ENCODE data around the gene PC.
A peak's percentile ranks its signal among the peaks of the same experiment; 100 is the strongest.

The PC gene

DNA sequence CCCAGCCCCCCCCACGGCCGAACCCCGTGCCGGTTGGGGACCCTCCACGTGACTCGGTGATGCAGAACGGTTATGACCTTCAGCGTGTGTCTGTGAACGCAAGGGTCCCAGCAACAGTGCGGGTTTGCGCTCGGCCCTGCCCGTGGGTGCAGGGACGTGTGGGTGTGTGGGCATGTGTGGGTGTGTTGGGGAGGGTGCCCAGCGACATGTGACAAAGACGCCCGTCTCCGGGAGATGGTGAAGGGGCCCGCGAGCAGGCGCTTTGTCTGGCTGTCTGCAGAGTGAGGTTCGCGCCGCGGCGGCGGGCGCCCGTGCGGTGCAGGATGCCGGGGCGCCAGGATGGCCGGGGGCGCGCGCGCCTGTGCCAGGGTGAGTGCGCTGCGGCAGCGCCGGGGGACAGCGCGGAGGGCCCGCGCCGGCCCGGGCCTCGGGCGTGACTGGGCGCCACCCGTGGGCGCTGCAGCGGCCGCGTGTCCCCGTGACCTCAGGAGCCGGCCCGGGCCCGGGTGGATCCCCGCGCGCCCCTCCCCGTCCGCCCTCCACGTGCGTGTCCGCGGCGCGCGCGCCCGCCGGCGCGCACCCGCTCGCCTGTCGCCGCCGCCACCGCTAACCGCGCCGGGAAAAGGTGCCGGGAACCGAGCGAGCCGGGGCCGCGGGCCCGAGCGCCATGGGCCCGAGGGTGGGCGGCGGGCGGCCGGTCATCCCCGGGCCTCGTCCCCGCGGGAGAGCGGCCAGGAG is 101.5 kb downstream of the PC start, which contains the start of gene LRFN4:
LRFN4 (plus strand) TSS at position 569 of the 738 bp plus-strand sequence. CDS start 681 bp downstream, outside the sequence.
- no peak for TF ChIP-seq YY1 (IDR thresholded peaks at IDR 0.05; ENCODE audit: low read depth)
- peak; percentile 96 for TF ChIP-seq EGR1 (IDR thresholded peaks at IDR 0.05)
- no peak for TF ChIP-seq RAD21 (IDR thresholded peaks at IDR 0.05; ENCODE audit: low read depth)
- TF ChIP-seq TEAD4 (IDR thresholded peaks at IDR 0.05), result peak; percentile 14
- TF ChIP-seq CEBPB (IDR thresholded peaks at IDR 0.05), result no peak
- no peak for TF ChIP-seq NFIC (IDR thresholded peaks at IDR 0.05)
- peak; percentile 86 for TF ChIP-seq USF1 (IDR thresholded peaks at IDR 0.05)
- no peak for TF ChIP-seq CREB1 (IDR thresholded peaks at IDR 0.05; ENCODE audit: low read depth)
- no peak for TF ChIP-seq EP300 (IDR thresholded peaks at IDR 0.05; ENCODE audit: borderline replicate concordance)
- no peak for TF ChIP-seq FOXM1 (IDR thresholded peaks at IDR 0.05; ENCODE audit: borderline replicate concordance, low read depth)
- peak; percentile 73; the same call in 1 of the 2 replicates for TF ChIP-seq ZBTB7A (IDR thresholded peaks at IDR 0.05; ENCODE audit: low read depth)
- TF ChIP-seq, protein P1, sequence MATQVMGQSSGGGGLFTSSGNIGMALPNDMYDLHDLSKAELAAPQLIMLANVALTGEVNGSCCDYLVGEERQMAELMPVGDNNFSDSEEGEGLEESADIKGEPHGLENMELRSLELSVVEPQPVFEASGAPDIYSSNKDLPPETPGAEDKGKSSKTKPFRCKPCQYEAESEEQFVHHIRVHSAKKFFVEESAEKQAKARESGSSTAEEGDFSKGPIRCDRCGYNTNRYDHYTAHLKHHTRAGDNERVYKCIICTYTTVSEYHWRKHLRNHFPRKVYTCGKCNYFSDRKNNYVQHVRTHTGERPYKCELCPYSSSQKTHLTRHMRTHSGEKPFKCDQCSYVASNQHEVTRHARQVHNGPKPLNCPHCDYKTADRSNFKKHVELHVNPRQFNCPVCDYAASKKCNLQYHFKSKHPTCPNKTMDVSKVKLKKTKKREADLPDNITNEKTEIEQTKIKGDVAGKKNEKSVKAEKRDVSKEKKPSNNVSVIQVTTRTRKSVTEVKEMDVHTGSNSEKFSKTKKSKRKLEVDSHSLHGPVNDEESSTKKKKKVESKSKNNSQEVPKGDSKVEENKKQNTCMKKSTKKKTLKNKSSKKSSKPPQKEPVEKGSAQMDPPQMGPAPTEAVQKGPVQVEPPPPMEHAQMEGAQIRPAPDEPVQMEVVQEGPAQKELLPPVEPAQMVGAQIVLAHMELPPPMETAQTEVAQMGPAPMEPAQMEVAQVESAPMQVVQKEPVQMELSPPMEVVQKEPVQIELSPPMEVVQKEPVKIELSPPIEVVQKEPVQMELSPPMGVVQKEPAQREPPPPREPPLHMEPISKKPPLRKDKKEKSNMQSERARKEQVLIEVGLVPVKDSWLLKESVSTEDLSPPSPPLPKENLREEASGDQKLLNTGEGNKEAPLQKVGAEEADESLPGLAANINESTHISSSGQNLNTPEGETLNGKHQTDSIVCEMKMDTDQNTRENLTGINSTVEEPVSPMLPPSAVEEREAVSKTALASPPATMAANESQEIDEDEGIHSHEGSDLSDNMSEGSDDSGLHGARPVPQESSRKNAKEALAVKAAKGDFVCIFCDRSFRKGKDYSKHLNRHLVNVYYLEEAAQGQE (IDR thresholded peaks at IDR 0.05; ENCODE audit: low read depth), result no peak
- TF ChIP-seq, protein P2, sequence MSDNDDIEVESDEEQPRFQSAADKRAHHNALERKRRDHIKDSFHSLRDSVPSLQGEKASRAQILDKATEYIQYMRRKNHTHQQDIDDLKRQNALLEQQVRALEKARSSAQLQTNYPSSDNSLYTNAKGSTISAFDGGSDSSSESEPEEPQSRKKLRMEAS (IDR thresholded peaks at IDR 0.05), result peak; percentile 71
- no peak for TF ChIP-seq TAF1 (IDR thresholded peaks at IDR 0.05; ENCODE audit: low read depth)

DNA sequence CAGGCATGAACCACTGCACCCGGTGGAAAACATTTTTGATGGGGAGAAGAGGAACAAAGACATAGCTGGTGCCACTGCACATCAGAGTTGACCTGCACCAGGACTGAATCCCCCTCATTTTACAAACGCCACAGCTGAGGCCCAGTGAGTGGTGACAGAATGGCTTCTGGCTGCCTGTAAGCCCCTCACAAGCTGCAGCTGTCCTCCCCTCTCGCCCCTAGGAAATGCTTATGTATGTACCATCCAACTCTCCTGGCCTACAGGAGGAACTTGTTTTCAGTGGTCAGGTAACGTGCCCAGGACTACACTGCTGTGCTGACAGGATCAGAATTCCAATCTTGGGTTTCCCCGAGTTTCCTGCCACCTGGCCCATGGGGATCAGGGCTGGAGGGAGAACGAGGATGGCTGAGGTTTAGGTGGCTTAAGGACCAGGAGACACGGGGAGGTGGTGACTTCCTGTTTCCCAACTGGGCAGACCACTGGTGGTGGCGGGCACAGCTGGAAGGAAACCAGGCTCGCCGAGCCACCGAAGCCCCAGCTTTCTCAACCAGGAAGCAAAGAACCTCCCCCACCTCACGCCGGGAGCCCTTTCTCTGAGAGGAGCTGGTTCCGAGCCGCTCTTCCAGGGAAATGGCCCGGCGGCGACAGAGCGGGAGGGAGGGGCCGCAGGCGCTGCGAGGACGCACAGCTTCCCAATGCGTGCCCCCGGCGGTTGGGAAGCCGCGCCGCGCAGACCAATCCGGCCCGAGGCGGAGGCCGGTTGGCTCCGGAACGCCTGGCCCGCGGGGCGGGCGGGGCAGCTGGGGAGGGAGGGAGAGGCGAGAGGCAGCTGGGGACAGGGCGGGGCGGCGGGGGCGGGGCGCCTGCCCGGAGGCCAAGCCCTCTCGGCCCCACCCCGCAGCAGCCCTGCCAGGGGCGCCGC is 102.3 kb downstream of the PC start:
- TF ChIP-seq ZBTB7A (IDR thresholded peaks at IDR 0.05; ENCODE audit: low read depth) (peak; percentile 15; the same call in 1 of the 2 replicates), NFIC (IDR thresholded peaks at IDR 0.05) (no peak), TEAD4 (IDR thresholded peaks at IDR 0.05) (peak; percentile 14; the same call in 1 of the 2 replicates), TAF1 (IDR thresholded peaks at IDR 0.05; ENCODE audit: low read depth) (peak; percentile 69), EGR1 (IDR thresholded peaks at IDR 0.05) (no peak), TCF12 (IDR thresholded peaks at IDR 0.05; ENCODE audit: low read depth) (no peak; the same call in 1 of the 2 replicates), EP300 (IDR thresholded peaks at IDR 0.05; ENCODE audit: borderline replicate concordance) (no peak), CEBPB (IDR thresholded peaks at IDR 0.05) (no peak), CREB1 (IDR thresholded peaks at IDR 0.05; ENCODE audit: low read depth) (no peak; the same call in 1 of the 2 replicates), FOXM1 (IDR thresholded peaks at IDR 0.05; ENCODE audit: borderline replicate concordance, low read depth) (no peak), YY1 (IDR thresholded peaks at IDR 0.05; ENCODE audit: low read depth) (0 out of 2 replicates have a peak, but pooled peaks have one; percentile 23), RAD21 (IDR thresholded peaks at IDR 0.05; ENCODE audit: low read depth) (0 out of 2 replicates have a peak, but pooled peaks have one; percentile 2), USF1 (IDR thresholded peaks at IDR 0.05) (no peak)
- TF ChIP-seq, protein P1 (IDR thresholded peaks at IDR 0.05; ENCODE audit: low read depth), result no peak
- TF ChIP-seq, protein P2 (IDR thresholded peaks at IDR 0.05), result peak; percentile 62; the same call in 1 of the 2 replicates

DNA sequence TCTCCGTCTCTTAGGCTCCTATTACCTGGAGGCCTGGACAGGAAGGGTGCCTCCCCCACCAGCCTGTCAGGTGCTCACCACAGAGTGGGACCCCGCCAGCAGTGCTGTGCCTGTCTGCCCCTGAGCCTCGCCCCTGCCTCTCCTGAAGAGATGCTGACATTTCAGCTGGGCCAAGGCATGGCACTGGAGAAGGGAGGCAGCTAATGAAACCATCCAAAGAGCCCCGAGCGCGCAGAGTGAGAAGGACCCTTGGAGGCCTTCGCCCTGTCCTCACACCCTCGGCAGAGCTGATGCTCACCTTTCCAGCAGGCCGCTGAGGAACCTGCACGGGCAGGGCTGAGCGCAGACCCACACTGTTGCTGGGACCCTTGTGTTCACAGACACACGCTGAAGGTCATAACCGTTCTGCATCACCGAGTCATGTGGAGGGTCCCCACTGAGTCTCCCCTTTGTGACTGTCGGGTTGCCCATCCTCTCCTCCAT is 103.4 kb downstream of the PC start:
- TF ChIP-seq YY1 (IDR thresholded peaks at IDR 0.05; ENCODE audit: low read depth) (no peak), EGR1 (IDR thresholded peaks at IDR 0.05) (no peak), CEBPB (IDR thresholded peaks at IDR 0.05) (no peak), CREB1 (IDR thresholded peaks at IDR 0.05; ENCODE audit: low read depth) (no peak), USF1 (IDR thresholded peaks at IDR 0.05) (no peak)
- TF ChIP-seq, protein P1 (IDR thresholded peaks at IDR 0.05; ENCODE audit: low read depth), result no peak

Measured in Ishikawa (cell line).